LNCaP clone FGC (cell line): ENCODE measurements around the gene EREG.

Source experiments
- DNase-seq: peaks from one replicate; pipeline ENCODE4 v3.0.0-alpha.2; 2011; ENCODE audit warnings: low read depth
- H3K4me3 ChIP-seq: 2 replicates; pipeline ENCODE4 v1.5.1; 2011; ENCODE audit warnings: mild to moderate bottlenecking, low read depth, low read length, control low read depth
- CTCF ChIP-seq: IDR thresholded peaks from 2 replicates; pipeline ENCODE4 v1.5.1; 2012; ENCODE audit warnings: mild to moderate bottlenecking; ENCODE audit not compliant: control insufficient read depth, insufficient read depth; ENCODE audit errors: extremely low read depth

Gene EREG

DNA sequence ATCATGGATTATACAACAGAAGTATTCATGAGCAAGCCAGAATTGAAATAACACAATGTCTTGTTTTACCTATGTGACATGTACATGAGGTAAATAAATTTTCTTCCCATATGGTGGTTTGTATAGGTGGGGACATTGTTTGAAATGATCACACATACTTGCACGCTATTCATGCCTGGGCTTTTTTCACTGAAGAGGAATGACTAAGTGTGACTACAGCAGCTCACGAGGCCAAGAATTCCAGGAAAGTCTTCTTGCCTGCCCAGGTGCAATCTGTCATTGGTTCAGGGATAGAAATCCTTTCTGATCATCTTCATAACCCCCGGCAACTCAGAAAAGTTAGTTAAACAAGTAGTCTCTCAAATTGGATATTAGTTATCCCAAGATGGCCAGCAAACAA lies 43.7 kb downstream of the EREG start:
- DNase-seq, result no peak
- TF ChIP-seq CTCF, result no peak

GRCh38 chr4:74410272-74410671 lies 45.3 kb downstream of the EREG start:
- TF ChIP-seq CTCF, result no peak
- no peak for DNase-seq
- no peak overlapping the region for H3K4me3 ChIP-seq

More for the DNA sequence above, 43.7 kb downstream of the EREG start:
- no peak overlapping the region for H3K4me3 ChIP-seq

GRCh38 chr4:74412225-74412624 lies 47.3 kb downstream of the EREG start:
- TF ChIP-seq CTCF, result no peak

GRCh38 chr4:74413265-74413664 lies 48.3 kb downstream of the EREG start:
- H3K4me3 ChIP-seq, result no peak overlapping the region
- TF ChIP-seq CTCF, result no peak
- DNase-seq, result no peak

More at GRCh38 chr4:74412225-74412624, 47.3 kb downstream of the EREG start:
- DNase-seq, result no peak
- no peak overlapping the region for H3K4me3 ChIP-seq

DNA sequence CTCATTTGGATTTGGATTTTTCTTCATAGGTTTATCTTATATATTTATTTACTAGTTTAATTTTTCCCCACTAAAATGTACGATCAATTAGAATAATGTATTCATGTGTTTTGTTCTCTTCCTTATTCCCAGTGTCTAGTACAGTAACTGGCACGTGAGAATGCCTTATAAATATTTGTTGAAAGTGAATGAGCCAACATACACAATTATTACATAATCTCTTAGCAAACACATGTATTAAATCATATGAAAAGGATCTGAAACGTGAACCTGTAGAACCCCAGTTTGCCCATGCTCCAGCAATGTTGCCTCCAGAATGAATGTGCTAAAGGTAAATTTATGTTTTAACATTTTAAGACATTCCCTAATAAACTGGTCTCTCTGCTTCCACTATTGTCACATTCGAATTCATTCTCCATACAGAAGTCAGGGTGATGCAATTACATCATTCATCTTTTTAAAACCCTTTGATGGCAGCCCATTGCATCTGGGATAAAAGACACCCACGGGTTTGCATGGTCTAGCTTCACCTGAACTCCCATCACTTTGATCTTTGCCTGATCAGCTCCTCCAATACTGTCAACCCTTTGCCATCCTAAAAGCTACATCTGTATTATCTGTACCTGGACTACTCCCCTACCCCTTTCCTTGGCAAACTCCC lies 49.3 kb downstream of the EREG start:
- DNase-seq, result peak; percentile 46
- no peak for TF ChIP-seq CTCF

GRCh38 chr4:74415602-74416300 lies 50.8 kb downstream of the EREG start:
- no peak for TF ChIP-seq CTCF
- H3K4me3 ChIP-seq, result no peak overlapping the region

More for the DNA sequence above, 49.3 kb downstream of the EREG start:
- H3K4me3 ChIP-seq, result no peak overlapping the region

More at GRCh38 chr4:74415602-74416300, 50.8 kb downstream of the EREG start:
- no peak for DNase-seq
